HepG2 (cell line): ENCODE results near the gene C16orf89. TPM values are rescaled to one million over a fixed set of nuclear protein-coding genes. Genes with fewer than 3 reads are reported as not detected.

ENCODE experiments used
- CEBPG ChIP-seq: IDR thresholded peaks from 2 replicates; pipeline ENCODE4 v1.6.1; 2016
- DBP ChIP-seq: sonication (generic); formaldehyde crosslinking; IDR thresholded peaks from 2 replicates; pipeline ENCODE4 v1.4.0; 2020; ENCODE audit warnings: missing genetic modification reagents; ENCODE audit errors: not compliant biosample characterization
- GATA4 ChIP-seq: sonication (generic); IDR thresholded peaks from 2 replicates; pipeline ENCODE4 v1.6.1; 2016; ENCODE audit warnings: antibody characterized with exemption, low read depth, borderline replicate concordance
- GLI4 ChIP-seq: sonication (generic); formaldehyde crosslinking; IDR thresholded peaks from 2 replicates; pipeline ENCODE4 v1.5.1; 2020; ENCODE audit warnings: missing genetic modification reagents, mild to moderate bottlenecking, moderate library complexity, borderline replicate concordance
- JUNB ChIP-seq: sonication (generic); formaldehyde crosslinking; IDR thresholded peaks from 2 replicates; pipeline ENCODE4 v1.8.0; 2022; ENCODE audit warnings: missing genetic modification reagents, mild to moderate bottlenecking, borderline replicate concordance
- MTF2 ChIP-seq: sonication (generic); formaldehyde crosslinking; IDR thresholded peaks from 2 replicates; pipeline ENCODE4 v1.5.0; 2020; ENCODE audit warnings: missing genetic modification reagents, borderline replicate concordance
- PAX8 ChIP-seq: sonication (generic); formaldehyde crosslinking; IDR thresholded peaks from 2 replicates; pipeline ENCODE4 v1.8.0; 2022; ENCODE audit warnings: mild to moderate bottlenecking, missing genetic modification reagents, borderline replicate concordance
- PBX2 ChIP-seq: IDR thresholded peaks from 2 replicates; pipeline ENCODE4 v1.6.1; 2016; ENCODE audit warnings: control low read depth
- PHF5A ChIP-seq: IDR thresholded peaks from one replicate; pipeline ENCODE4 v1.6.1; 2018; ENCODE audit warnings: low read depth, missing genetic modification reagents; ENCODE audit not compliant: unreplicated experiment
- ZEB1 ChIP-seq: IDR thresholded peaks from 2 replicates; pipeline ENCODE4 v1.6.1; 2012; ENCODE audit warnings: mild to moderate bottlenecking, low read depth, inconsistent platforms; ENCODE audit not compliant: insufficient replicate concordance
- ZNF20 ChIP-seq: sonication (generic); formaldehyde crosslinking; IDR thresholded peaks from 2 replicates; pipeline ENCODE4 v1.4.0; 2020; ENCODE audit warnings: mild to moderate bottlenecking, moderate library complexity, missing genetic modification reagents
- ZNF446 ChIP-seq: sonication (generic); formaldehyde crosslinking; IDR thresholded peaks from 2 replicates; pipeline ENCODE4 v1.5.0; 2020; ENCODE audit warnings: mild to moderate bottlenecking, missing genetic modification reagents
- ZNF563 ChIP-seq: sonication (generic); formaldehyde crosslinking; IDR thresholded peaks from 2 replicates; pipeline ENCODE4 v1.8.0; 2022; ENCODE audit warnings: mild to moderate bottlenecking, moderate library complexity, missing genetic modification reagents
- ZNF629 ChIP-seq: sonication (generic); formaldehyde crosslinking; conservative IDR thresholded peaks from 2 replicates; pipeline ENCODE4 v1.5.0; 2020; ENCODE audit warnings: missing genetic modification reagents
- ZXDC ChIP-seq: sonication (generic); formaldehyde crosslinking; IDR thresholded peaks from 2 replicates; pipeline ENCODE4 v1.5.0; 2020; ENCODE audit warnings: mild to moderate bottlenecking, missing genetic modification reagents
- polyA plus RNA-seq, 8 experiments: library from polyadenylated mRNA; depleted of rRNA in 3 of 8; stranded (reverse) in 7 of 8; unstranded in 1 of 8; fragments of >200 nt; fragmentation: Illumina TruSeq in 4 of 8; extraction: Trizol in 4 of 8; gene quantifications; 2 replicates each; pipeline versions ENCODE4 v1.2.1 to v1.2.3, GENCODE V29; 2011 to 2016; ENCODE audit warnings: low read depth in 4 of 8, missing spikeins in 1 of 8, mixed read lengths in 1 of 8; ENCODE audit not compliant: insufficient read depth in 1 of 8
- total RNA-seq, 5 experiments: library from RNA; depleted of rRNA; stranded (reverse); fragments of >200 nt; fragmentation: Illumina TruSeq; extraction: Trizol; gene quantifications; 2 replicates each; pipeline ENCODE4 v1.2.3, GENCODE V29; 2016; ENCODE audit warnings: low read depth in 1 of 5
- TF ChIP-seq, protein P1 (sequence below): sonication (generic); formaldehyde crosslinking; conservative IDR thresholded peaks from 2 replicates; pipeline ENCODE4 v1.8.1; 2023; ENCODE audit warnings: missing genetic modification reagents
- TF ChIP-seq, protein P2 (sequence below): sonication (generic); formaldehyde crosslinking; IDR thresholded peaks from 2 replicates; pipeline ENCODE4 v1.5.0; 2020; ENCODE audit warnings: mild to moderate bottlenecking, missing genetic modification reagents, borderline replicate concordance

Gene C16orf89
- total and polyA plus RNA-seq, 2 of the 13 experiments (the other 11 are each of a cell fraction or from before 2014, with no cell fraction given): 1.9 to 3.4 TPM

DNA sequence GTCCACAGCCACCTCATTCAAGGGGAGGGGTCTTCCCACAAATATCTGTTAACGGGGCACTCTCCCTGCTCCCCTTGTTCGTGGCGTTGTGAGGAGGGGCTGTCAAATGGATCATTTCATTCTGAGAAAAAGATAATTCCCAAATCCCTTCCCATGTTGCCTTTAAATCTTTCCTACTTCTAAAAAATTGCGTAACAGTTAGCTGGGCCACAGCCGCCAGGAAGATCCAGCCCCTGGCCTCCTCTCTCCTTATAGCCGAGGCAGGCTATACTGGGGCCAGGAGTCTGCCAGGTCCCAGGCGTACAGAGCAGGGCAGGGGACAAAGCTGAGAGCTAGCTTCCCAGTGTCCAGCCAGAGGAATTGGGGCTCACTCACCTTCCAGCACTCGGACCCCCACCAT lies 430 bp downstream of the C16orf89 start (continued):
- TF ChIP-seq ZEB1 (no peak), PAX8 (CRISPR knock-in tag) (no peak), JUNB (CRISPR knock-in tag) (no peak), GLI4 (CRISPR knock-in tag) (no peak), PBX2 (no peak), DBP (CRISPR knock-in tag) (no peak), PHF5A (CRISPR knock-in tag) (no peak), GATA4 (no peak), ZNF446 (CRISPR knock-in tag) (no peak), ZNF563 (0 out of 2 replicates have a peak, but pooled peaks have one; percentile 23), ZNF20 (no peak), CEBPG (CRISPR knock-in tag) (peak; percentile 88), MTF2 (CRISPR knock-in tag) (peak; percentile 44; the same call in 1 of the 2 replicates), ZXDC (CRISPR knock-in tag) (no peak), ZNF629 (no peak)
- TF ChIP-seq, protein P1, sequence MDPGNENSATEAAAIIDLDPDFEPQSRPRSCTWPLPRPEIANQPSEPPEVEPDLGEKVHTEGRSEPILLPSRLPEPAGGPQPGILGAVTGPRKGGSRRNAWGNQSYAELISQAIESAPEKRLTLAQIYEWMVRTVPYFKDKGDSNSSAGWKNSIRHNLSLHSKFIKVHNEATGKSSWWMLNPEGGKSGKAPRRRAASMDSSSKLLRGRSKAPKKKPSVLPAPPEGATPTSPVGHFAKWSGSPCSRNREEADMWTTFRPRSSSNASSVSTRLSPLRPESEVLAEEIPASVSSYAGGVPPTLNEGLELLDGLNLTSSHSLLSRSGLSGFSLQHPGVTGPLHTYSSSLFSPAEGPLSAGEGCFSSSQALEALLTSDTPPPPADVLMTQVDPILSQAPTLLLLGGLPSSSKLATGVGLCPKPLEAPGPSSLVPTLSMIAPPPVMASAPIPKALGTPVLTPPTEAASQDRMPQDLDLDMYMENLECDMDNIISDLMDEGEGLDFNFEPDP: 0 out of 2 replicates have a peak, but pooled peaks have one; percentile 66
- TF ChIP-seq, protein P2, sequence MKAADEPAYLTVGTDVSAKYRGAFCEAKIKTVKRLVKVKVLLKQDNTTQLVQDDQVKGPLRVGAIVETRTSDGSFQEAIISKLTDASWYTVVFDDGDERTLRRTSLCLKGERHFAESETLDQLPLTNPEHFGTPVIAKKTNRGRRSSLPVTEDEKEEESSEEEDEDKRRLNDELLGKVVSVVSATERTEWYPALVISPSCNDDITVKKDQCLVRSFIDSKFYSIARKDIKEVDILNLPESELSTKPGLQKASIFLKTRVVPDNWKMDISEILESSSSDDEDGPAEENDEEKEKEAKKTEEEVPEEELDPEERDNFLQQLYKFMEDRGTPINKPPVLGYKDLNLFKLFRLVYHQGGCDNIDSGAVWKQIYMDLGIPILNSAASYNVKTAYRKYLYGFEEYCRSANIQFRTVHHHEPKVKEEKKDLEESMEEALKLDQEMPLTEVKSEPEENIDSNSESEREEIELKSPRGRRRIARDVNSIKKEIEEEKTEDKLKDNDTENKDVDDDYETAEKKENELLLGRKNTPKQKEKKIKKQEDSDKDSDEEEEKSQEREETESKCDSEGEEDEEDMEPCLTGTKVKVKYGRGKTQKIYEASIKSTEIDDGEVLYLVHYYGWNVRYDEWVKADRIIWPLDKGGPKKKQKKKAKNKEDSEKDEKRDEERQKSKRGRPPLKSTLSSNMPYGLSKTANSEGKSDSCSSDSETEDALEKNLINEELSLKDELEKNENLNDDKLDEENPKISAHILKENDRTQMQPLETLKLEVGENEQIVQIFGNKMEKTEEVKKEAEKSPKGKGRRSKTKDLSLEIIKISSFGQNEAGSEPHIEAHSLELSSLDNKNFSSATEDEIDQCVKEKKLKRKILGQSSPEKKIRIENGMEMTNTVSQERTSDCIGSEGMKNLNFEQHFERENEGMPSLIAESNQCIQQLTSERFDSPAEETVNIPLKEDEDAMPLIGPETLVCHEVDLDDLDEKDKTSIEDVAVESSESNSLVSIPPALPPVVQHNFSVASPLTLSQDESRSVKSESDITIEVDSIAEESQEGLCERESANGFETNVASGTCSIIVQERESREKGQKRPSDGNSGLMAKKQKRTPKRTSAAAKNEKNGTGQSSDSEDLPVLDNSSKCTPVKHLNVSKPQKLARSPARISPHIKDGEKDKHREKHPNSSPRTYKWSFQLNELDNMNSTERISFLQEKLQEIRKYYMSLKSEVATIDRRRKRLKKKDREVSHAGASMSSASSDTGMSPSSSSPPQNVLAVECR: peak; percentile 48; the same call in 1 of the 2 replicates
